PFSK-1 (cell line): ENCODE measurements around the gene FOXN1.

Experiments used
- FOXP2 ChIP-seq: optimal IDR thresholded peaks from 2 replicates; pipeline ENCODE3; 2011; ENCODE audit warnings: borderline replicate concordance, control low read depth, inconsistent platforms; ENCODE audit not compliant: insufficient read depth; ENCODE audit errors: extremely low read length, extremely low read depth
- POLR2AphosphoS5 ChIP-seq: IDR thresholded peaks from 2 replicates; pipeline ENCODE4 v1.6.1; 2012; ENCODE audit warnings: low read depth, mild to moderate bottlenecking, control low read depth, low read length, moderate library complexity
- SIN3A ChIP-seq: IDR thresholded peaks from 2 replicates; pipeline ENCODE4 v1.6.1; 2012; ENCODE audit warnings: mild to moderate bottlenecking, low read length, moderate library complexity, borderline replicate concordance; ENCODE audit not compliant: insufficient read depth
- TAF1 ChIP-seq: IDR thresholded peaks from 2 replicates; pipeline ENCODE4 v1.6.1; 2012; ENCODE audit warnings: low read length, control low read depth, borderline replicate concordance; ENCODE audit not compliant: insufficient read depth
- TF ChIP-seq, protein P1 (sequence below), 2 experiments: IDR thresholded peaks; 2 replicates each; pipeline versions ENCODE4 v1.6.1 to v1.8.0; 2011 to 2012; ENCODE audit warnings: low read depth in 2 of 2, low read length in 2 of 2, control low read depth in 1 of 2, inconsistent platforms in 1 of 2, mild to moderate bottlenecking in 1 of 2, moderate library complexity in 1 of 2; ENCODE audit not compliant: insufficient read depth in 1 of 2

Gene FOXN1

DNA sequence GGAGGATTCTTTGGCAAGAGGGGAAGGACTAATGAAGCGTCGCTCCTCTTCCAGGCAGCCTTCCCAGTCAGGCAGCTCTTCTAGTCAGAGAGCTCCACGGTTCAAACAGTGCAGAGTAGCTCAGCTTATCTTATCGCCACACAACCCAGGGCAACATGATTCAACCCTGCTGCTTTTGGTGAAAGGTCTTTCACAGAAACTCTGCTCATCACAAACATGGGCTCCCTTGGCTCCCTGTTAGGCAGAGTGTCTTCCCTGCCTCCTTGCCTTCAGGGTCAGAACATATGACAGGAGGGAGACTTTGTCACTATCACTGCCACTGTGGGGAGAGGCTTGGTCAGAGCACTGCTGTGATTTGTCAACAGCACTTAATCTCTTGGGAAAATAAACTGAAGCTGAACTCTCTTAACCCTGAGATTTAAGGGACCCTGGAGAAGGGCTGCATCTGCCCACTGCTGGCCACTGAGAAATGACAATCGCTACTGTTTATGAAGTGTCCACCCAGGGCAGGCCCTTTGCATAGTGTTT, 39.6 kb upstream of the FOXN1 start:
- no peak for TF ChIP-seq FOXP2
- TF ChIP-seq TAF1: no peak
- no peak for TF ChIP-seq POLR2AphosphoS5
- TF ChIP-seq, protein P1, sequence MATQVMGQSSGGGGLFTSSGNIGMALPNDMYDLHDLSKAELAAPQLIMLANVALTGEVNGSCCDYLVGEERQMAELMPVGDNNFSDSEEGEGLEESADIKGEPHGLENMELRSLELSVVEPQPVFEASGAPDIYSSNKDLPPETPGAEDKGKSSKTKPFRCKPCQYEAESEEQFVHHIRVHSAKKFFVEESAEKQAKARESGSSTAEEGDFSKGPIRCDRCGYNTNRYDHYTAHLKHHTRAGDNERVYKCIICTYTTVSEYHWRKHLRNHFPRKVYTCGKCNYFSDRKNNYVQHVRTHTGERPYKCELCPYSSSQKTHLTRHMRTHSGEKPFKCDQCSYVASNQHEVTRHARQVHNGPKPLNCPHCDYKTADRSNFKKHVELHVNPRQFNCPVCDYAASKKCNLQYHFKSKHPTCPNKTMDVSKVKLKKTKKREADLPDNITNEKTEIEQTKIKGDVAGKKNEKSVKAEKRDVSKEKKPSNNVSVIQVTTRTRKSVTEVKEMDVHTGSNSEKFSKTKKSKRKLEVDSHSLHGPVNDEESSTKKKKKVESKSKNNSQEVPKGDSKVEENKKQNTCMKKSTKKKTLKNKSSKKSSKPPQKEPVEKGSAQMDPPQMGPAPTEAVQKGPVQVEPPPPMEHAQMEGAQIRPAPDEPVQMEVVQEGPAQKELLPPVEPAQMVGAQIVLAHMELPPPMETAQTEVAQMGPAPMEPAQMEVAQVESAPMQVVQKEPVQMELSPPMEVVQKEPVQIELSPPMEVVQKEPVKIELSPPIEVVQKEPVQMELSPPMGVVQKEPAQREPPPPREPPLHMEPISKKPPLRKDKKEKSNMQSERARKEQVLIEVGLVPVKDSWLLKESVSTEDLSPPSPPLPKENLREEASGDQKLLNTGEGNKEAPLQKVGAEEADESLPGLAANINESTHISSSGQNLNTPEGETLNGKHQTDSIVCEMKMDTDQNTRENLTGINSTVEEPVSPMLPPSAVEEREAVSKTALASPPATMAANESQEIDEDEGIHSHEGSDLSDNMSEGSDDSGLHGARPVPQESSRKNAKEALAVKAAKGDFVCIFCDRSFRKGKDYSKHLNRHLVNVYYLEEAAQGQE (IDR thresholded peaks at IDR 0.05; ENCODE audit: insufficient read depth in 1 of 2, low read depth in 2 of 2, low read length in 2 of 2): no peak
- TF ChIP-seq SIN3A: no peak

DNA sequence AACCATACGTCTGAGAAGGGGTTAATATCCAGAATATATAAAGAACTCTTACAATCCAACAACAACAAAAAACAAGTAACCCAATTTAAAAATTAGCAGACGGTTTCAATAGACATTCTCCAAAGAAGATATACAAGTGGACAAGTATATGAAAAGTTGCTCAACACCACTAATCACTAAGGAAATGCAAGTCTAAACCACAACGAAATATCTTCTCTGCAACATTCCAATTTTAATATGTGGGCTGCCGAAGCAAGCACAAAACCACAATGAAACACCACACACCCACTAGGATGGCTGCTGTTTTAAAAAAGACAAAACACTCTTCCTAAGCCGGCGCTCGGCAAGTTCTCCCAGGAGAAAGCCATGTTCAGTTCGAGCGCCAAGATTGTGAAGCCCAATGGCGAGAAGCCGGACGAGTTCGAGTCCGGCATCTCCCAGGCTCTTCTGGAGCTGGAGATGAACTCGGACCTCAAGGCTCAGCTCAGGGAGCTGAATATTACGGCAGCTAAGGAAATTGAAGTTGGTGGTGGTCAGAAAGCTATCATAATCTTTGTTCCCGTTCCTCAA, 38.6 kb upstream of the FOXN1 start:
- TF ChIP-seq SIN3A: no peak

DNA sequence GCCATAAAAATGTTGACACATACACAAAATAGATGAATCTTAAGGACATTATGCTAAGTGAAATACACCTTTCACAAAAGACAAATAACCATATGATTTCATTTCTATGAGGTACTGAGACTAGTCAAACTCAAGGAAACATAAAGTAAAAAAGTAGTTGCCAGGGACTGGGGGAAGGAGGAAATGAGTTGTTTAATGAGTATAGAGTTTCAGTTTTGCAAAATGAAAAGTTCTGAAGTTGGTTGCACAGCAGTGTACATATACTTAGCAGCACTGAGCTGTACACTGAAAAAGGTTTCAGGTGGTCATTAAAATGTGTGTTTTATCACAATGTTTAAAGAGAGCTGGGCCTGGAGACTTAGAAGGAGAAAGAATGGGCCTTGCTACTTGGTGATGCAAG, 37.4 kb upstream of the FOXN1 start:
- TF ChIP-seq POLR2AphosphoS5 (no peak), SIN3A (no peak), TAF1 (no peak), FOXP2 (no peak)
- TF ChIP-seq, protein P1 (IDR thresholded peaks at IDR 0.05; ENCODE audit: insufficient read depth in 1 of 2, low read depth in 2 of 2, low read length in 2 of 2): no peak

- TF ChIP-seq SIN3A: no peak
- TF ChIP-seq, protein P1 (IDR thresholded peaks at IDR 0.05; ENCODE audit: insufficient read depth in 1 of 2, low read depth in 2 of 2, low read length in 2 of 2): no peak
- TF ChIP-seq POLR2AphosphoS5: no peak
Observed at GRCh38 chr17:28469376-28469775, 36.8 kb upstream of the FOXN1 start.

GRCh38 chr17:28470266-28470913, 35.8 kb upstream of the FOXN1 start:
- no peak for TF ChIP-seq TAF1
- TF ChIP-seq, protein P1 (IDR thresholded peaks at IDR 0.05; ENCODE audit: insufficient read depth in 1 of 2, low read depth in 2 of 2, low read length in 2 of 2): no peak
- TF ChIP-seq POLR2AphosphoS5: no peak
- no peak for TF ChIP-seq SIN3A
- no peak for TF ChIP-seq FOXP2
